ENCODE results near the gene CRTC2. TPM values are rescaled to one million over a fixed set of nuclear protein-coding genes. Genes with fewer than 3 reads are reported as not detected.

The CRTC2 gene
- total RNA-seq, 1 donor from 2014 or later: 38.3 TPM

GRCh38 chr1:153990468-153991150, 32.2 kb upstream of the CRTC2 start, which contains the start of gene RPS27:
RPS27 (plus strand) TSS chr1:153990762; CDS start chr1:153990797, 35 bp downstream.
- H3K36me3 Mint-ChIP-seq (ENCODE audit: low read depth, unreplicated experiment): peaks cover 15% of the 10 kb centered on the region
- peak within 1 kb of the TSS; percentile 96 for H3K27ac Mint-ChIP-seq (ENCODE audit: unreplicated experiment)
- Histone ChIP-seq H4K20me1 (ENCODE audit: insufficient read depth, low read length) (peaks cover 23% of the 10 kb centered on the region), H3K4me1 (ENCODE audit: insufficient read depth, low read length) (peaks cover 20% of the 10 kb centered on the region), H3K36me3 (ENCODE audit: insufficient read depth, low read length) (peaks cover 22% of the 10 kb centered on the region), H3K79me2 (ENCODE audit: insufficient read depth, low read length) (peaks cover 26% of the 10 kb centered on the region), H3K9me3 (ENCODE audit: insufficient read depth, low read depth, low read length) (no peaks in the 10 kb centered on the region), H3K27ac (ENCODE audit: low read depth, low read length) (peak within 1 kb of the TSS; percentile 92), H2AFZ (ENCODE audit: low read depth, low read length) (peak within 1 kb of the TSS; percentile 66), H3K9ac (ENCODE audit: low read length) (peak within 1 kb of the TSS; percentile 95), H3K27me3 (ENCODE audit: insufficient read depth, low read length) (no peaks in the 10 kb centered on the region), H3K4me3 (ENCODE audit: insufficient read depth, low read depth, low read length) (peak within 1 kb of the TSS; percentile 88), H3K4me2 (ENCODE audit: low read length) (peak within 1 kb of the TSS; percentile 92)
- peak; percentile 96 for DNase-seq (ENCODE audit: low read depth)
- H3K4me1 Mint-ChIP-seq (ENCODE audit: low read depth, unreplicated experiment): peaks cover 16% of the 10 kb centered on the region
- H3K4me3 Mint-ChIP-seq (ENCODE audit: unreplicated experiment): peak within 1 kb of the TSS; percentile 96
- no peak for FAIRE-seq
- peaks cover 2% of the 10 kb centered on the region for H3K9me3 Mint-ChIP-seq (ENCODE audit: unreplicated experiment)
- no peak for TF ChIP-seq CTCF (IDR thresholded peaks at IDR 0.05; ENCODE audit: insufficient read depth, low read depth, low read length)
- no peak for TF ChIP-seq EZH2 (IDR thresholded peaks at IDR 0.05; ENCODE audit: insufficient read depth, low read length)
- no peaks in the 10 kb centered on the region for H3K27me3 Mint-ChIP-seq (ENCODE audit: low read depth, unreplicated experiment)

GRCh38 chr1:153987621-153988020, 29.2 kb upstream of the CRTC2 start:
- H3K9me3 Mint-ChIP-seq (ENCODE audit: unreplicated experiment): peaks cover under 1% of the 10 kb centered on the region
- Histone ChIP-seq H3K79me2 (ENCODE audit: insufficient read depth, low read length) (peaks cover 47% of the 10 kb centered on the region), H3K4me3 (ENCODE audit: insufficient read depth, low read depth, low read length) (no peak overlapping the region), H3K27me3 (ENCODE audit: insufficient read depth, low read length) (no peaks in the 10 kb centered on the region), H3K27ac (ENCODE audit: low read depth, low read length) (no peak overlapping the region), H3K4me1 (ENCODE audit: insufficient read depth, low read length) (peaks cover 29% of the 10 kb centered on the region), H3K9me3 (ENCODE audit: insufficient read depth, low read depth, low read length) (no peaks in the 10 kb centered on the region), H3K36me3 (ENCODE audit: insufficient read depth, low read length) (peaks cover 19% of the 10 kb centered on the region), H3K4me2 (ENCODE audit: low read length) (no peak overlapping the region), H4K20me1 (ENCODE audit: insufficient read depth, low read length) (peaks cover 19% of the 10 kb centered on the region), H2AFZ (ENCODE audit: low read depth, low read length) (no peak overlapping the region), H3K9ac (ENCODE audit: low read length) (no peak overlapping the region)
- peaks cover 15% of the 10 kb centered on the region for H3K36me3 Mint-ChIP-seq (ENCODE audit: low read depth, unreplicated experiment)
- peaks cover 19% of the 10 kb centered on the region for H3K4me1 Mint-ChIP-seq (ENCODE audit: low read depth, unreplicated experiment)
- no peak overlapping the region for H3K4me3 Mint-ChIP-seq (ENCODE audit: unreplicated experiment)
- no peak for DNase-seq (ENCODE audit: low read depth)
- no peaks in the 10 kb centered on the region for H3K27me3 Mint-ChIP-seq (ENCODE audit: low read depth, unreplicated experiment)
- no peak for FAIRE-seq
- H3K27ac Mint-ChIP-seq (ENCODE audit: unreplicated experiment): no peak overlapping the region
- TF ChIP-seq CTCF (IDR thresholded peaks at IDR 0.05; ENCODE audit: insufficient read depth, low read depth, low read length) (no peak), EZH2 (IDR thresholded peaks at IDR 0.05; ENCODE audit: insufficient read depth, low read length) (no peak)

All from astrocyte (in vitro differentiated cells and primary cell).